HG03571 (cell line): ENCODE data around the gene PRKAB1.

Experiments used
- ATAC-seq: cut with Tn5 transposase; IDR thresholded peaks from one replicate; pipeline ENCODE4 v1.9.1; 2021; ENCODE audit not compliant: unreplicated experiment

Gene PRKAB1

GRCh38 chr12:119710374-119710964 is 42.5 kb downstream of the PRKAB1 start:
- ATAC-seq: no peak

- no peak for ATAC-seq
Observed at GRCh38 chr12:119710965-119711551, 43.1 kb downstream of the PRKAB1 start.

GRCh38 chr12:119711693-119712092 is 43.8 kb downstream of the PRKAB1 start:
- ATAC-seq: no peak

GRCh38 chr12:119712721-119713120 is 44.8 kb downstream of the PRKAB1 start:
- ATAC-seq: no peak

GRCh38 chr12:119713551-119714031 is 45.7 kb downstream of the PRKAB1 start:
- no peak for ATAC-seq

GRCh38 chr12:119714614-119715267 is 46.8 kb downstream of the PRKAB1 start:
- no peak for ATAC-seq

GRCh38 chr12:119715268-119715620 is 47.3 kb downstream of the PRKAB1 start:
- ATAC-seq: no peak

- ATAC-seq: no peak
Observed at GRCh38 chr12:119718141-119718540, 50.2 kb downstream of the PRKAB1 start.

GRCh38 chr12:119720349-119720748 is 52.4 kb downstream of the PRKAB1 start:
- no peak for ATAC-seq

- no peak for ATAC-seq
Observed at GRCh38 chr12:119721306-119721705, 53.4 kb downstream of the PRKAB1 start.

- no peak for ATAC-seq
Observed at GRCh38 chr12:119725523-119725922, 57.6 kb downstream of the PRKAB1 start.

- ATAC-seq: no peak
Observed at GRCh38 chr12:119727600-119728443, 59.9 kb downstream of the PRKAB1 start.

GRCh38 chr12:119728444-119728745 is 60.5 kb downstream of the PRKAB1 start:
- no peak for ATAC-seq

- no peak for ATAC-seq
Observed at GRCh38 chr12:119729871-119730270, 61.9 kb downstream of the PRKAB1 start.

- ATAC-seq: no peak
Observed at GRCh38 chr12:119730381-119730780, 62.4 kb downstream of the PRKAB1 start.
